Measurements from ENCODE around the gene SERPINA6.
"Not testable (repeated sequence)": the region's sequence is repeated elsewhere in the genome, so short reads cannot be mapped to it uniquely, and the experiment has no call there.

SERPINA6 gene

GRCh38 chr14:94320243-94320642, 2.9 kb downstream of the SERPINA6 start:
- peak; percentile 27 for DNase-seq

DNA sequence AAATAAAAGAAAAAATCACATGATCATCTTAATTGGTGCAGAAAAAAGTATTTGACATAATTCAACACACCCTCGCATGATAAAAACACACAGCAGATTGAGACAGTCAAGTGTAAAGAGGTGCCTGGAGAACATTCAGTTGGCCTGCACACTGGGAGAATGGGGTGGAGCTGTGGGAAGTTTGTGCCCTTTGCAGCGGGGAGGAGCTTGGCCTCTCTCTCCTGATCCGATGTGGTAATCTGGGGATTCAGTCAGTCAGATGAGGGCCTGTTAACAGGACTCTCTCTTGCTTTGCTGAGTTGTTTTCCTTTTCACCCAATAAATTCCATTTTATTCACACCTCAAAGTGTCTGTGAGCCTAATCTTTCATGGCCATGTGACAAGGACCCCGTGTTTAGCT, 5.9 kb downstream of the SERPINA6 start:
- DNase-seq: peak; percentile 48

DNA sequence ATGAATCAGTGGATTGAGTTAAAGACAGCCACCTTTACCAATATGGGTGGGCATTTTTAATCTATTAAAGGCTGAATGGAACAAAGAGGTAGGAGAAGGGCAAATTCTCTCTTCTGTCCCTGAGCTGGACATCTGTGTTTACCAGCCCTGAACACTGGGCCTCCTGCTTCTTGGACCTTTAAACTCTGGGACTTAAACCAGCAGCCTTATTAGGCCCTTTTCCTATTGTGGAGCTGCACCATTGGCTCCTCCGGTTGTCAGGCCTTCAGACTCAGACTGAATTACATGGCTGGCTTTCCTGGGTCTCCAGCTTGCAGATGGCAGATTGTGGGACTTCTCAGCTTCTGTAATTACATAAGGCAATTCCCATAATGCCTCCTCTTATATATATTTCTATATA, 6.4 kb downstream of the SERPINA6 start:
- DNase-seq: no peak

- no peak for DNase-seq
These were observed 8.2 kb downstream of the SERPINA6 start for GRCh38 chr14:94314890-94315289.

- DNase-seq: peak; percentile 43
These were observed 9.0 kb downstream of the SERPINA6 start for GRCh38 chr14:94313991-94314655.

DNA sequence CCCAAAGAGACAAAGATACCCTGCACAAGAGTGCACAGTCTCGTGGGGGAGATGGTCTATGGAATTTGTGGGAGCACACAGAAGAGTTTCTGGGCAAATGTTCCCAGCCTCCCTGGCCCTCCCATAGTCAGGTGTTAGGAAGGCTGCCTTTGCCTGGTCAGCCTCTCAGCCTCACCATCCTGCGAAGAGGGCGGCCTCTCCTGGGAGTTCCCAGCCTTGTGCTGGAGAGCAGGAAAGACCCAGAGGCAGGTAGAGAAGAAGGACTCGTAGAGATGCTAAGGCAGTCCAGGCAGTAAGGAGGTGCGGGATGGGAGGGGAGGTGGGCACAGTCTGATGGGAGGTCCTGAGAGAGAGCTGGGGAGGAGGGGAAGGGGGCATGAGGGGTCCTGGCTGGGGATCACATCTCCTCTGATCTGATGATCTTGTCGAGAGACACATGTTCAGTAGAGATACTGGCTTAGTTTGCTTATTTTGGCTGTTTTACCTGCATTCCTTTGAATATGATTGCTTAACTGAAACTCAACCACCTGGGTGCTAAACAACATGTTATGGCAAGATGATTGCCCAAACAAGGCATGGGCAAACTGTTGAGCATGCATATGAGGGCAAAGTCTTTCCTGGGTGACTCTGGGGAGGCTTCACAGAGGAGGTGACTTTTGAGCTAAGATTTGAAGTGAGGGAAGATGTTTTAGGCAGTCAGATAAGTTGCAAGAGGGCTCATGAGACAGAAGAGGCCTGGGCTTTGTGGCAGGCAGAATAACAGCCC, 10.5 kb downstream of the SERPINA6 start:
- DNase-seq: peak; percentile 40

DNA sequence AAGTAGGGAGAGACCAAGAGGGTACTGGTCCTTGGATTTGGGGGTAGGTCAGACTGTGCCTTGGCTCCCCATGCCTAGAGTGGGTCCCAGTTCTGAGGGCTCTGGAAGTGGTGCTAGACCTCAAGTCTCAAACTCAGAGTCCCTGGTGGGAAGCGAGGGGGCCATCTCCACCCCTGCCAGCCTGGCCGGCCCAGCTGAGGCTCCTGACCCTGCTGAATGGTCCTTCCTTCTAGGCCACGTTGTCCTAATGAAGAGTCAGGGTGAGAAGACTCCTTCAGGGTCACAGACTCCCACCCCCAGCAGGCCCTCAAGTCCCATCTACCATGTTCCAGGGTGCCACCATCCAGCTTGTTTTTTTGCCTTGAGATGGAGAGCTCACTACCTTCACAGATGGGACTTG, 12.9 kb downstream of the SERPINA6 start:
- peak; percentile 42 for DNase-seq

GRCh38 chr14:94309721-94310120, 13.4 kb downstream of the SERPINA6 start:
- DNase-seq: no peak

DNA sequence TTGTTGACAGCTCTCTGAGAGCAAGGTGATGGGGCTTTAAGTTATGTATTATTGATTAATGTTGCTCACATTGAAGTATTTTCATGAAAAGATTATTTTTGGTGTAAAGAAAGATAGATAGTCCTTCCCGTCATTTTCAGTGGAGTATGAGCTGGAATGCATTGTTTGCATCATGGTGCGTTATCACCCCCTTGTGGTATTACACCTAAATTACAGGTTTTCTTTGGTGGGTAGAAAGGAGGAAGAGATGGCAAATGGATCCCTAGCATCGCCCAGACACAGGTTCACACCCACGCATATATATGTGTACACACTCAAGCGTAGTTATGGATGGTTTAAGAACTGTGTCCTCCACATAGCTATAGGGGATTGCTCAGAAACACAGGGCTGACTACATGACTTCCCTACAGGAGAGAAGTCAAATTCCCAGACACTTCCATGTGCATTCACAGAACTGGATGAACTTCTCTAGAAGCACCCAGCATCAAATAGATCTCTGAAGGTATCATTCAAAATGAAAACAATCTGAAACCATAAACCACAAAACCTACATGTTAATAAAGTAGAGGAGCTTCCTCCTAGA, 15.6 kb downstream of the SERPINA6 start:
- DNase-seq: peak; percentile 29

- peak; percentile 51 for DNase-seq
These were observed 16.8 kb downstream of the SERPINA6 start for GRCh38 chr14:94306047-94306978.

DNA sequence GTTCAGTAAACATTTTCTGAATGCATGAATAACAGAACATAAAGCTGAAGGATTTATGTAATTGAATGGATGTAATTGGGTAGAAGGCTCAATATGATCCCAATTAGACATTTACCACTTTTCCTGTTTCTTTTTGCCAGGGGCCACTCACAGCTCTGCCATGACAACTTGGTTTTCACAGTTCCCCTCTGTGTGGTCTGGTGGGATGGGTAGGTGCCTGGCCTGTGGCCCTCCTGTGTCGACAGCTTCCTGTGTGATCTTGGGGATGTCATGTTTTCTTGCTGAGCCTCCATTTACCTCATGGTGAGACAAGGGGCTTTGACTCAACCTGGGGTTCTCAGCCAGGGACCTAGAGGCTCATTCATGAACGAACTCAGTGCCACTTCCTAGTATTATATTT, 17.5 kb downstream of the SERPINA6 start:
- DNase-seq: peak; percentile 22

- DNase-seq: no peak
These were observed 18.9 kb downstream of the SERPINA6 start for GRCh38 chr14:94304243-94304642.

- peak; percentile 22 for DNase-seq
These were observed 20.0 kb downstream of the SERPINA6 start for GRCh38 chr14:94303111-94303510.

DNA sequence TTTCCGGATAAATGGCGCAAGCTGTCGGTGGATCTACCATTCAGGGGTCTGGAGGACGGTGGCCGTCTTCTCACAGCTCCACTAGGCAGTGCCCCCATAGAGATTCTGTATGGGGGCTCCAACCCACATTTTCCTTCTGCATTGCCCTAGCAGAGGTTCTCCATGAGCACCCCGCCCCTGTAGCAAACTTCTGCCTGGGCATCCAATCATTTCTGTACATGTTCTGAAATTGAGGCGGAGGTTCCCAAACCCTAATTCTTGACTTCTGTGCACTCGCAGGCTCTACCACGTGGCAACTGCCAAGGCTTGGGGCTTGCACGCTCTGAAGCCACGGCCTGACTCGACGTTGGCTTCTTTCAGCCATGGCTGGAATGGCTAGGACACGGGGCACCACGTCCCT, 25.0 kb downstream of the SERPINA6 start:
- peak; percentile 33 for DNase-seq

DNA sequence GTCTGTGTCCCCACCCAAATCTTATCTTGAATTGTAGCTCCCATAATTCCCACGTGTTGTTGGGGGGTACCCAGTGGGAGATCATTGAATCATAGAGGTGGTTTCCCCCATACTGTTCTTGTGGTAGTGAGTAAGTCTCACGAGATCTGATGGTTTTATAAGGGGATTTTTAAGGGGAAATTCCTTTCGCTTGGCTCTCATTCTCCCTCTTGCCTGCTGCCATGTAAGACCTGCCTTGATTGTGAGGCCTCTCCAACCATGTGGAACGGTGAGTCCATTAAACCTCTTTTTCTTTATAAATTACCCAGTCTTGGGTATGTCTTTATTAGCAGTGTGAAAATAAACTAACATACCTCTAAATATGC, 27.0 kb downstream of the SERPINA6 start:
- not testable (repeated sequence) for DNase-seq

- no peak for DNase-seq
These were observed 27.6 kb downstream of the SERPINA6 start for GRCh38 chr14:94295360-94296180.

DNA sequence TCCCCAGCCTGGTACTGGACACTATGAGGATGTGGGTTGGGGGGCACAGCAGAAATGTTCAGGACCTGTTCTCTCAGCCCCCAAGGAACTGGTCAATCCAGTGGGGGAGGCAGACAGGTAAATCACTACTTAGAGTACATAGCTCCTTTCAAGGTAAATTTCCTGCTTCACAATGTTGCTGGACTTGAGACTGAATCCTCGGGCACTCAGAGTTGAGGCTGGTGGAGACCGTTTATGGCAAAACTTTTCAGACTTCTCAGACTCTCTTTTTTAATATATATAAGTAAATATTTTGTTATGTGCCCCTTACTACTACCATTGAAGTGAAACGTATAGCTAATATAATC, 29.6 kb downstream of the SERPINA6 start:
- peak; percentile 50 for DNase-seq

DNA sequence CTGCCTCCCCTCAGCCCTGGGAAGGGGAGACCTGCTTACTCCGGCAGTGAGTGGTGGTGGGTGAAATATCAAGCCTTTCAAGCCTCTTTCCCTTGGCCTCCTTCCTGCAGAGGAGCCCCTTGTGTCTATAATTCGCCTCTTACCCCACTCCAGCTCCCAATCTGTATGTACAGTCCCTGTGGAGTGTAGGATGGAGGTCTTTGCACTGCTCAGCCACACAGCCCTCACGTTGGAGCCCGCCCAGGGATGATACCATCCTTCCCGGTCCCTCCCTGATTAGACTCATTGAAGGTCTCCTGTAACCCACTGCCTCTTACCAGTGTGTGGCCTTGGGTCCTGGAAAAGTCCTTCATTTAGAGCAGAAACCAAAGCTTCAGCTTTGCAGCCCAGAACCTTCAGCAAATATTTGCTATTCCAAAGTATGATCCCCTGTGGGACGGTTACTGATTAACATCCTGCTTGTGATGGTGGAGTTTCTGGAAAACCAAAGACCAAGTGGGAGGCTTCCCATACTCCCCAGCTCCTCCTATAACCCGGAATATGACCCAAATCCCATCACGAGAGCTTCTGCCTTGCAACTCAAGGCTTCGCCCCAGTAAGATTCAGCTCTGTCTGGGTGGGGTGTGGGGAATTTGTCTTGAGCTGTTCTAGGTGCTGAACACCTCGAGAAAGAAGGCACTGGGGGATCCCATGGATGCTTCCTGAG, 30.1 kb downstream of the SERPINA6 start, which contains the start of gene SERPINA10:
Gene SERPINA10, minus strand, starts transcription at position 397 of the 706 bp plus-strand sequence. CDS start 2,675 bp downstream, outside the sequence.
- DNase-seq: no peak

- DNase-seq: no peak
These were observed 30.6 kb downstream of the SERPINA6 start for GRCh38 chr14:94292526-94292871.

GRCh38 chr14:94291906-94292525, 31.1 kb downstream of the SERPINA6 start:
- no peak for DNase-seq

Measured in islet precursor cell (in vitro differentiated cells).